Stimulated activated CD4-positive, alpha-beta T cell treated with anti-CD3 and anti-CD28 coated beads, Interleukin-1b, Interleukin-23, amount 100 ng/mL, for 24 hours (primary cell): Measurements from ENCODE around the gene SYAP1.
"Not testable (repeated sequence)": the region's sequence is repeated elsewhere in the genome, so short reads cannot be mapped to it uniquely, and the experiment has no call there.

Experiments used
- DNase-seq, 4 experiments: peaks; one replicate each; pipeline ENCODE4 v3.0.0-alpha.2; 2020; ENCODE audit warnings: low read depth in 4 of 4, low spot score in 1 of 4

The SYAP1 gene

GRCh38 chrX:16722481-16722880 is 3.1 kb downstream of the SYAP1 start:
- no peak for DNase-seq

DNA sequence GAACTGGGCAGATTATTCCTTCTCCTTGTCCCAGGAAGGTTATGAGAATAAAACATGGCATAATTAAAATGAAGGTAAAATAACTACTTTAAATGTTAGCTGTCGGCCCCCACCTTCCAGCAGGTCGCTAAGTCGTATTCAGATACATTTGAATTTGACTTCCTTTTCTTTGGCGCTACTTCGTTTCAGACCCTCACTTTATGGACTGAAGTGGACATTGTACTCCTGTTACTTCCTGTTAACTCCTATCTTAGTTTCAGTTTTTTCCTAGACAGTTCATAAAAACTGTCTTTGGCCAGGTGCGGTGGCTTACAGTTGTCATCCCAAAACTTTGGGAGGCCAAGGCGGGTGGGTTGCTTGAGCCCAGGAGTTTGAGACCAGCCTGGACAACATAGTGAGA is 5.7 kb downstream of the SYAP1 start:
- no peak for DNase-seq

GRCh38 chrX:16726347-16726988 is 7.1 kb downstream of the SYAP1 start:
- not testable (repeated sequence) for DNase-seq

GRCh38 chrX:16727637-16728036 is 8.2 kb downstream of the SYAP1 start:
- DNase-seq: no peak

DNA sequence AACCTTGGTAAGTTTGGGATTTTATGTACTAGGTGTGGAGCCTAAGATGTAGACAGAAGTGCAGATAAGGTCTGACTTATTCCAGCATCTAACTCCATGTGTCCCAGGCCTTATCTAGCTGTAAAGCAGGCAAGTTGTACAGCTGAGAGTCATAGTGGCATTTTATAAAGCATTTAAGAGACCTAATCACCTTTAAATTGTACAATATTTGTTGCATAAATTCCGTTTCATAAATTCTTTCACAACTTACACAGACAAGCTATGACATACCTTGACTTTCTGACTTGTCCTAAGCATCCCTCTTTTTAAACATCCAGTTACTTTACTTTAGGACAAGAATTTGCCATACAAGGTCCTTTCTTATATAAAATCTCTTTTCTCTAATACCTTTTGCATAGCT is 11.0 kb downstream of the SYAP1 start:
- no peak for DNase-seq

- no peak for DNase-seq
Measured at GRCh38 chrX:16733013-16733412, 13.6 kb downstream of the SYAP1 start.

DNA sequence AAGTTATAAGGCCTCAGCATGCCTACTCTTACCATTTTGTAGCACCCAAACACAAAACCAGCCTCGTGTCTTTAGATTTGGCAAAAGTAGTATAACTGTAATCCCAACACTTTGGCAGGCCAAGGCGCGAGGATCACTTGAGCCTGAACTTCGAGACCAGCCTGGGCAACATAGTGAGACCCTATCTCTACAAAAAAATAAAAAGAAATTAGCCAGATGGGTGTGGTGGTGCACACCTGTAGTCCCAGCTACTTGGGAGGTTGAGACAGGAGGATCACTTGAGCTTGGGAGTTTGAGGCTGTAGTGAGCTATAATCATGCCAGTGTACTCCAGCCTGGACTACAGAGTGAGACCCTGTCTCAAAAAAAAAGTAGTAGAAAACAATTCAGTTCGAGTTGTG is 17.6 kb downstream of the SYAP1 start:
- DNase-seq: no peak

DNA sequence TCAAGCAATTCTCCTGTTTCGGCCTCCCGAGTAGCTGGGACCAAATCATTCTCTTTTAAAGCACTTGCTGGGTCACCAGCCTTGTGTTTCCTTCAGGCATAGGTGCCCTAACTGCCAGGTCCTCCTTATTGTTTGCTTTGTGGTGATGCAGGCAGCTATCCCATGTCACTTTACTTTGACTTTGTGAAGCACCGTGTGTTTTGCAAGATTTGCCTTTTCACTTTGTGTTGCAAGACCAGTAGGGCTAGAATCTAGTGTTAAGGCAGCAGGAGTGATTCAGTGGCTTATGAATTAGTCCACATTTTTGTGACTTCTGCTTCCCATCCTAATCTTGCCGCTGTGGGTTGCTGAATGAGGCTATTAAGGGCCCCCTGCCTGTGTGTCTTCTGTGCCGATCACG is 20.2 kb downstream of the SYAP1 start:
- DNase-seq: no peak

DNA sequence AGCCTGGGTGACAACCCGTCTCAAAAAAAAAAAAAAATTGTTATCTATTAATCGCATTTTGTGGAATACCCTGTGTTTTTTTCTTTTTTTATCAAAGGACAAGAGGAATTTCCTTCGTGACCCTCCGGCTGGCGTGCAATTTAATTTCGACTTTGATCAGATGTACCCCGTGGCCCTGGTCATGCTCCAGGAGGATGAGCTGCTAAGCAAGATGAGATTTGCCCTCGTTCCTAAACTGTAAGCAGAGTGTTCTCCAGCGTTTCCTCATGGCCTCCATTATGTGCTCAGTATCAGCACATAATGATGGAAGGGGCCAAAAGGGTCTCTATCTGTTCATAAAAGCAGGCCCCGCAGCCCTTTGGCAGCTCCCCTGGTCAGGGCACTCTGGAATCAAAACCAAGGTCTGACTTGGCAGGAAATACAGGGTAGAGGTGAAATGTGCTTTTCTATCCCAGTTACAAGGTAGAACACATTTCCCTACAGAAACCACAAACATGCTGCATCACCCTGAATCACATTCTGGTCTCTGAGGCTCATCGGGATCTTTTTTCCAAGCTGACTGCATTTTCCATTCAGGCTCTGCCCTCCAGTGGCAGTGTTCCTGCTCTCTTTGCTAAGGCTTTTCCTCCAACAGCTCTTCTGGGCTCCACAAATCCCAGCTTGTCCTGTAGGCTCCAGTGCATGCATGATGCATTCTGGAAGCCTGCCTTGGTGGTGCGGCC is 24.4 kb downstream of the SYAP1 start:
- DNase-seq: no peak

- no peak for DNase-seq
Measured at GRCh38 chrX:16745102-16745501, 25.7 kb downstream of the SYAP1 start.

- no peak for DNase-seq
Measured at GRCh38 chrX:16745659-16746058, 26.2 kb downstream of the SYAP1 start.

- DNase-seq: no peak
Measured at GRCh38 chrX:16748425-16748824, 29.0 kb downstream of the SYAP1 start.

- no peak for DNase-seq
Measured at GRCh38 chrX:16750136-16750535, 30.7 kb downstream of the SYAP1 start.

DNA sequence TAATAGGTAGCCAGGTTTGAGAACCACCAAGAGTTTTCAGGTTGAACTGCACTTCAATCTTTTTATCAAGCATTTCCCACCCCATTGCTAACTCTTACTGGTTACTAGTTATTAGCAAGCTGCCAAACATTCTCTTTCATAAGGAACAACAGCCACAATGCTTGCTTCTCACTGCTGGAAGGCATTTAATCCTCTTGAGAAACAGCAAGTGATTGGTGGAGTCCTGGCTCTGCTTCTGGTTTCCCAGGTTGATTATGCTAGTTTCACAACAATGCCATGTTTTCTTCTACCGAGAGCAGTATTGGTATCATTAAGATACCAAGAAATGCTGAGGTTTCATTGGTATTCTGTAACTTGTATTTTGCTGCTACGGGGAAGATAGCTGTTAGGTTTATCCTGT is 34.6 kb downstream of the SYAP1 start:
- DNase-seq: no peak

DNA sequence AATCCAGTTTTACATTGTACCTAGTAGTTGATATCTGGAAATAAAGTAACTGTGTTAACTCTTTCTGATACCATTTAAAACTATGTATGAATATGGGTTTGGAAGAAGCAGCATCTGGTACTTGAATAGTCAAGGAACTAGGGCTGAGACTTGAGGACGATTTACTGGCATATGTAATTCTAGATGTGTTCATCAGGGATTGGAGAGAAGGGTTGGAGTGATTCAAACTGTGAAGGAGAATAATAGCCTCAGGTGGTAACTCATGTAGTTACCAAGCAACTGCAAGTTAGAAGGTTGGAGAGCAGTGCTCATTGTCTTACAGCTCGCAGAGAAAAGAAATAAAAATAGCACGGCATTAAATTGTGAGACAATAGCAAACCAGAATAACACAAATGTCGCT is 37.3 kb downstream of the SYAP1 start:
- DNase-seq: no peak

- not testable (repeated sequence) for DNase-seq
Measured at GRCh38 chrX:16761500-16761899, 42.1 kb downstream of the SYAP1 start.

DNA sequence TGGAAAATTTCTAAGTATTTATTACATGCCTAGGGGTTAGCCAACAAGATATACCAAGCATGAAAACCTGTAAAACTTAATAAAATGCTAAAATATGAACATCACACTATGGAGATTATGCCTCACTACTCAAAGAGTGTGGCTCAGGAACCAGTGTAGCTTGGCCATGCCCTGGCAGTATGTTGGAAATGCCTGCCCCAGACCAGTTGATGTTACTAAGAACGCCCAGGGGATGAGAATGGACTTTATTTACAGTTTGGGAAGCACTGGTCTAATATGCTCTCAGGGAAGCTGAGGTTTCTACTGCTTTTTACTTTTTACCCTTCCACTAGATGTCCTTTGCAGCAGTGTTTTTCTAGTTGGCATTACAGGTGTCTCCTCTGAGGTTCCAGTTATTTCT is 43.2 kb downstream of the SYAP1 start:
- DNase-seq: no peak

GRCh38 chrX:16765594-16765993 is 46.2 kb downstream of the SYAP1 start:
- no peak for DNase-seq

- no peak for DNase-seq
Measured at GRCh38 chrX:16770970-16771482, 51.6 kb downstream of the SYAP1 start.

DNA sequence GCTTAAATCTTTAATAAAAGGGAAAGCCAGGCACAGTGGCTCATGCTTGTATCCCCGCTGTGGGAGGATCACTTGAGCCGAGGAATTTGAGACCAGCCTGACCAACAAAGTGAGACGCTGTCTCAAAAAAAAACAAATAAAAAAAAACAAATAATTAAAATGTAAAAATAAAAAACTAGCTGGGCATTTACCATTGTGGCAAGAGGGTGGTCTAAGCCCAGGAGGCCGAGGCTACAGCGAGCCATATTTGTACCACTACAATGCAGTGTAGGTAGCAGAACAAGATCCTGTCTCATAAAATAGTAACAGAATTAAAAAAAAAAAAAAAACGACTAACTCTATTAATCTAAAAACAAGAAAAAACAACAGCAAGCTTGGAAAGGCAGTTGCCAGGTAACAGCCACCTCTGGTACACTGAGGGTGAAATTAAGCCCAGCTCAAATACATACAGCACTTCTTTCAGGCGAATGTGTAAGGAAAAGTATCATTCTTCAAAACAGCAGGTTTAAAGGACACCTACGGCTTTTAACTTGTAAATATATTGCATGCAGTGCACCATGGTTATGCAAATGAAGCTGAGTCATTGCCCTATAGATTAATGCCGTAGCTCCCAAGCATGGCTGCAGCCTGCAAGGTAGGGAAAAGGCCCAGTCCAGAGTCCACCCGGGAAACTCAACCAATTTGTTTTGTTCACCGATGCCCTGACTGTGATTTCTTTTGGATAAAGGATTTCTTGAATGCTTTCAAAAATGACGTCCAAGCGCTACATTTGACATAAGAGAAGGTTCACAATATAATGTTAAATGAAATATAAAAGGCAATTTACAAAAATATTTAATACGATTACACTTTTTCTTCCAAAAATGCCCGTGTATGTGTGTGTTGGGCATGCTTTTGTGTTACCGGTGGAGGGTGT is 52.3 kb downstream of the SYAP1 start:
- DNase-seq: no peak

- no peak for DNase-seq
Measured at GRCh38 chrX:16772460-16772859, 53.0 kb downstream of the SYAP1 start.

GRCh38 chrX:16774746-16775145 is 55.3 kb downstream of the SYAP1 start:
- DNase-seq: no peak
